K562 (cell line): ENCODE results near the gene SCAMP1. TPM values are rescaled to one million over a fixed set of nuclear protein-coding genes. Genes with fewer than 3 reads are reported as not detected.

Experiments
- C11orf30 ChIP-seq: fragments of 450-650 bp; IDR thresholded peaks from 2 replicates; pipeline ENCODE4 v1.6.1; 2016; ENCODE audit warnings: low read depth, mild to moderate bottlenecking
- CBFA2T2 ChIP-seq: fragments of 450-650 bp; conservative IDR thresholded peaks from 2 replicates; pipeline ENCODE4 v1.6.1; 2017; ENCODE audit warnings: mild to moderate bottlenecking
- CREB3 ChIP-seq: fragments of 450-650 bp; conservative IDR thresholded peaks from 2 replicates; pipeline ENCODE4 v1.6.1; 2016; ENCODE audit warnings: missing genetic modification characterization, low read depth, mild to moderate bottlenecking, missing compliant biosample characterization, moderate library complexity
- DNMT1 ChIP-seq: fragments of 450-650 bp; IDR thresholded peaks from 2 replicates; pipeline ENCODE4 v1.6.1; 2016; ENCODE audit warnings: antibody characterized with exemption, mild to moderate bottlenecking
- ETV1 ChIP-seq: fragments of 450-650 bp; conservative IDR thresholded peaks from 2 replicates; pipeline ENCODE4 v1.6.1; 2016; ENCODE audit warnings: missing genetic modification characterization, control low read depth, low read depth, missing compliant biosample characterization
- HNRNPK ChIP-seq: fragments of 200-400 bp; formaldehyde crosslinking; IDR thresholded peaks from one replicate; pipeline ENCODE4 v1.6.1; 2018; ENCODE audit warnings: mild to moderate bottlenecking, low read depth, low read length; ENCODE audit not compliant: poor library complexity, severe bottlenecking
- HNRNPUL1 ChIP-seq: fragments of 200-400 bp; formaldehyde crosslinking; IDR thresholded peaks from 2 replicates; pipeline ENCODE4 v1.6.1; 2017; ENCODE audit warnings: low read length
- NCOA1 ChIP-seq: fragments of 450-650 bp; IDR thresholded peaks from 2 replicates; pipeline ENCODE4 v1.6.1; 2016; ENCODE audit warnings: low read depth
- NCOA6 ChIP-seq: fragments of 450-650 bp; IDR thresholded peaks from 2 replicates; pipeline ENCODE4 v1.6.1; 2017; ENCODE audit warnings: mild to moderate bottlenecking
- NFE2L1 ChIP-seq: fragments of 450-650 bp; IDR thresholded peaks from 2 replicates; pipeline ENCODE4 v1.6.1; 2016; ENCODE audit warnings: missing genetic modification characterization, low read depth, mild to moderate bottlenecking, missing compliant biosample characterization, moderate library complexity, borderline replicate concordance
- PRDM10 ChIP-seq: fragments of 450-650 bp; IDR thresholded peaks from 2 replicates; pipeline ENCODE4 v1.6.1; 2018; ENCODE audit not compliant: partially characterized antibody
- SMARCA4 ChIP-seq: fragments of 450-650 bp; IDR thresholded peaks from 2 replicates; pipeline ENCODE4 v1.6.1; 2016
- SMARCA5 ChIP-seq: fragments of 450-650 bp; IDR thresholded peaks from 2 replicates; pipeline ENCODE4 v1.6.1; 2016
- SRF ChIP-seq, 2 experiments: fragments of 250-450, 450-650 bp in 1 of 2; sonication (Bioruptor Pico) in 1 of 2; sonication (generic) in 1 of 2; formaldehyde crosslinking; IDR thresholded peaks; 2 replicates each; pipeline versions ENCODE4 v1.5.0 to v1.5.1; 2020 to 2022; ENCODE audit warnings: mild to moderate bottlenecking in 1 of 2, missing genetic modification reagents in 1 of 2
- TAF9B ChIP-seq: fragments of 450-650 bp; IDR thresholded peaks from 2 replicates; pipeline ENCODE4 v1.6.1; 2018; ENCODE audit warnings: mild to moderate bottlenecking; ENCODE audit not compliant: partially characterized antibody
- ZBED1 ChIP-seq: IDR thresholded peaks from 2 replicates; pipeline ENCODE4 v1.6.1; 2014
- ZBTB33 ChIP-seq: sonication (generic); formaldehyde crosslinking; IDR thresholded peaks from 2 replicates; pipeline ENCODE4 v1.8.1; 2023; ENCODE audit warnings: mild to moderate bottlenecking, missing genetic modification reagents
- ZNF280B ChIP-seq: fragments of 250-450 bp; sonication (Bioruptor Pico); IDR thresholded peaks from 2 replicates; pipeline ENCODE4 v1.5.1; 2021; ENCODE audit warnings: mild to moderate bottlenecking
- ZNF316 ChIP-seq: fragments of 450-650 bp; IDR thresholded peaks from 2 replicates; pipeline ENCODE4 v1.6.1; 2016
- ZNF395 ChIP-seq: fragments of 200-800 bp; sonication (Bioruptor generic); IDR thresholded peaks from 2 replicates; pipeline ENCODE4 v1.6.1; 2017; ENCODE audit warnings: missing genetic modification characterization, missing compliant biosample characterization
- polyA plus RNA-seq, 8 experiments: library from polyadenylated mRNA; depleted of rRNA in 4 of 8; stranded (reverse) in 5 of 8; unstranded in 3 of 8; fragments of >200 nt; fragmentation: Nextera tagmentation in 2 of 8; fragmentation: Illumina TruSeq in 1 of 8; extraction: Ambion mirVana in 2 of 8; extraction: Trizol in 1 of 8; gene quantifications; 2 replicates each; pipeline versions ENCODE4 v1.2.1 to v1.2.3, GENCODE V29; 2011 to 2014; ENCODE audit warnings: inconsistent platforms in 1 of 8, missing spikeins in 1 of 8
- total RNA-seq, 7 experiments: library from RNA; depleted of rRNA in 6 of 7; stranded (reverse); fragments of >200 nt in 6 of 7; fragmentation: Illumina TruSeq in 2 of 7; extraction: Trizol in 2 of 7; gene quantifications; 2 replicates each; pipeline versions ENCODE4 v1.2.1 to v1.2.3, GENCODE V29; 2011 to 2021; ENCODE audit warnings: low replicate concordance in 1 of 7

SCAMP1 gene
- total and polyA plus RNA-seq, 9 of the 15 experiments (the other 6 are each of a cell fraction or from before 2014, with no cell fraction given), result 5.4 to 23.9 (median 13.8) TPM

- TF ChIP-seq ZNF395 (CRISPR knock-in tag) (peak; percentile 30; the same call in 1 of the 2 replicates), C11orf30 (peak; percentile 95), ZNF280B (CRISPR knock-in tag) (no peak), PRDM10 (peak; percentile 97), SRF (CRISPR knock-in tag; IDR thresholded peaks at IDR 0.05) (peak in 1 of 2 experiments; percentile 71; a peak in 1 of 4 replicates), NCOA1 (no peak), TAF9B (no peak), ETV1 (tag) (no peak), CBFA2T2 (no peak), CREB3 (tag) (no peak), SMARCA4 (0 out of 2 replicates have a peak, but pooled peaks have one; percentile 26), SMARCA5 (no peak), NFE2L1 (tag) (peak; percentile 76), HNRNPUL1 (no peak), ZNF316 (peak; percentile 98), HNRNPK (no peak), DNMT1 (no peak), ZBED1 (no peak), ZBTB33 (CRISPR knock-in tag) (no peak), NCOA6 (no peak)
Observed at GRCh38 chr5:78328585-78329173, 31.7 kb upstream of the SCAMP1 start (continued).
